Fibroblast of skin of scalp (primary cell): Measurements from ENCODE around the gene RPL36. TPM values are rescaled to one million over a fixed set of nuclear protein-coding genes. Genes with fewer than 3 reads are reported as not detected.

Experiments used
- DNase-seq: peaks from one replicate; pipeline ENCODE4 v3.0.0-alpha.2; 2013
- polyA plus RNA-seq, 2 experiments: library from polyadenylated mRNA; unstranded; fragments of 120-200 nt; gene quantifications; one replicate each; pipeline ENCODE4 v1.2.1, GENCODE V29; 2013; ENCODE audit not compliant: insufficient read length in 2 of 2

The RPL36 gene
- polyA plus RNA-seq (2013, experiment 1 of 2; ENCODE audit: insufficient read length), result 886 TPM
- polyA plus RNA-seq (2013, experiment 2 of 2; ENCODE audit: insufficient read length), result 722 TPM

- peak; percentile 96 for DNase-seq
These were observed at the start of gene RPL36 for GRCh38 chr19:5690125-5690954. TSS of gene RPL36 (plus strand) at chr19:5690295. CDS start at chr19:5690508, 213 bp downstream.

- no peak for DNase-seq
These were observed 48.9 kb upstream of the RPL36 start for GRCh38 chr19:5641171-5641570.

- no peak for DNase-seq
These were observed 47.9 kb upstream of the RPL36 start for GRCh38 chr19:5642204-5642603.

- DNase-seq, result no peak
These were observed 47.0 kb upstream of the RPL36 start for GRCh38 chr19:5643060-5643459.

GRCh38 chr19:5644037-5644436 is 46.1 kb upstream of the RPL36 start:
- DNase-seq, result no peak

GRCh38 chr19:5645409-5645808 is 44.7 kb upstream of the RPL36 start:
- DNase-seq, result no peak

- no peak for DNase-seq
These were observed 43.4 kb upstream of the RPL36 start for GRCh38 chr19:5646703-5647102.

GRCh38 chr19:5648464-5648863 is 41.6 kb upstream of the RPL36 start:
- DNase-seq, result no peak

- no peak for DNase-seq
These were observed 38.7 kb upstream of the RPL36 start for GRCh38 chr19:5651361-5651760.

GRCh38 chr19:5652261-5652660 is 37.8 kb upstream of the RPL36 start:
- DNase-seq, result no peak

GRCh38 chr19:5654931-5655330 is 35.2 kb upstream of the RPL36 start:
- DNase-seq, result no peak

- no peak for DNase-seq
These were observed 34.7 kb upstream of the RPL36 start for GRCh38 chr19:5655412-5655811.

GRCh38 chr19:5661483-5661882 is 28.6 kb upstream of the RPL36 start:
- no peak for DNase-seq

GRCh38 chr19:5663904-5664303 is 26.2 kb upstream of the RPL36 start:
- DNase-seq, result no peak

- DNase-seq, result no peak
These were observed 25.6 kb upstream of the RPL36 start for GRCh38 chr19:5664515-5664914.

- DNase-seq, result peak; percentile 36
These were observed 24.1 kb upstream of the RPL36 start for GRCh38 chr19:5665781-5666513.

- DNase-seq, result no peak
These were observed 23.0 kb upstream of the RPL36 start for GRCh38 chr19:5666921-5667610.

- no peak for DNase-seq
These were observed 22.3 kb upstream of the RPL36 start for GRCh38 chr19:5667751-5668271.

GRCh38 chr19:5669212-5669611 is 20.9 kb upstream of the RPL36 start:
- DNase-seq, result no peak

GRCh38 chr19:5671600-5671999 is 18.5 kb upstream of the RPL36 start:
- DNase-seq, result no peak

GRCh38 chr19:5672708-5673459 is 17.2 kb upstream of the RPL36 start:
- no peak for DNase-seq

GRCh38 chr19:5673752-5674151 is 16.3 kb upstream of the RPL36 start:
- DNase-seq, result no peak
